ENCODE data around the gene TENT5A.

GRCh38 chr6:81752084-81752920 lies at the start of gene TENT5A:
- TF ChIP-seq POLR2A (IDR thresholded peaks at IDR 0.05; ENCODE audit: low read depth, low read length) (peak; percentile 59), JUN (IDR thresholded peaks at IDR 0.05; ENCODE audit: borderline replicate concordance, insufficient read depth, insufficient read length, low read depth) (no peak), CTCF (IDR thresholded peaks at IDR 0.05; ENCODE audit: extremely low read depth in 1 of 2, insufficient read depth in 1 of 2, low read depth in 1 of 2, low read length in 2 of 2) (no peak)
